Right lobe of liver (tissue), 4 donors: ENCODE data around the gene EDN1.

Experiments
- CTCF ChIP-seq, 4 donors: fragments of 200-600 bp in 3 of 4; fragments of 450-650 bp in 1 of 4; IDR thresholded peaks; one replicate each; pipeline versions ENCODE4 v1.5.1 to v1.8.0; 2016 to 2022; ENCODE audit warnings: antibody characterized with exemption in 4 of 4, mild to moderate bottlenecking in 2 of 4
- POLR2A ChIP-seq: fragments of 450-650 bp; IDR thresholded peaks from one replicate; pipeline ENCODE4 v1.6.1; 2017; ENCODE audit warnings: antibody characterized with exemption, mild to moderate bottlenecking
- donor health status: DM: no; HTN: no; CAD: no.
- donor health status: DM: no; HTN: no; CAD: no.
- donor health status: DM: no; HTN: yes; CAD: no.

- no peak for TF ChIP-seq POLR2A
- TF ChIP-seq CTCF (IDR thresholded peaks at IDR 0.05) = no peak
These were observed 38.5 kb downstream of the EDN1 start for GRCh38 chr6:12328701-12329100.
